Prostate gland (tissue), 2 donors: ENCODE measurements around the gene EDDM13.
"Not testable (repeated sequence)": the region's sequence is repeated elsewhere in the genome, so short reads cannot be mapped to it uniquely, and the experiment has no call there.

Experiments used
- CTCF ChIP-seq, 4 experiments: fragments of 200-600 bp in 2 of 4; fragments of 450-650 bp in 2 of 4; sonication (generic) in 2 of 4; IDR thresholded peaks; 1 replicate in 3 of 4; 2 replicates in 1 of 4; pipeline ENCODE4 v1.5.1; 2016 to 2019; ENCODE audit warnings: antibody characterized with exemption in 4 of 4, mild to moderate bottlenecking in 2 of 4, moderate library complexity in 2 of 4
- POLR2A ChIP-seq: fragments of 450-650 bp; IDR thresholded peaks from one replicate; pipeline ENCODE4 v1.6.1; 2016; ENCODE audit warnings: antibody characterized with exemption, mild to moderate bottlenecking

- not testable (repeated sequence) for TF ChIP-seq CTCF (IDR thresholded peaks at IDR 0.05); POLR2A
Observed at GRCh38 chr19:56245764-56246163, 26.8 kb upstream of the EDDM13 start.
